B cell (primary cell): ENCODE measurements around the gene TJP3. TPM values are rescaled to one million over a fixed set of nuclear protein-coding genes. Genes with fewer than 3 reads are reported as not detected.

ENCODE experiments used
- ATAC-seq: fragments of 200-7000 bp; cut with Tn5 transposase; one replicate; pipeline ENCODE4 v1.10.0; 2021; ENCODE audit warnings: low read depth, mild to moderate bottlenecking, moderate number of reproducible peaks, moderate library complexity
- CTCF ChIA-PET: fragments of 350-600 bp; sonication (Branson Sonifier 250); formaldehyde crosslinking; loops from one replicate; lab custom pipeline; 2021; ENCODE audit warnings: antibody characterized with exemption, inconsistent platforms; lab: Charles Lee
- POLR2A ChIA-PET: fragments of 350-600 bp; sonication (Branson Sonifier 250); formaldehyde crosslinking; loops from one replicate; lab custom pipeline; 2021; ENCODE audit warnings: antibody characterized with exemption; lab: Charles Lee
- DNase-seq: peaks from one replicate; pipeline ENCODE4 v3.0.0; 2013
- H2AFZ ChIP-seq: 2 replicates; pipeline ENCODE4 v1.6.1; 2012; ENCODE audit warnings: mild to moderate bottlenecking, low read depth, low read length; ENCODE audit not compliant: insufficient read depth, poor library complexity, severe bottlenecking
- H3K27ac ChIP-seq, 2 donors: 1 replicate in 1 of 2; 2 replicates in 1 of 2; pipeline ENCODE4 v1.5.1; 2012 to 2013; ENCODE audit warnings: low read length in 2 of 2, mild to moderate bottlenecking in 2 of 2, moderate library complexity in 1 of 2
- H3K27me3 ChIP-seq, 4 experiments: fragments of 200-600 bp in 1 of 4; sonication (generic) in 1 of 4; replicated peaks in 1 of 4; 1 replicate in 2 of 4; 2 replicates in 2 of 4; pipeline versions ENCODE4 v1.6.1 to v1.7.0; 2013 to 2016; ENCODE audit warnings: low read length in 3 of 4, mild to moderate bottlenecking in 2 of 4, mixed read lengths in 1 of 4, moderate library complexity in 1 of 4; ENCODE audit not compliant: insufficient read depth in 4 of 4, control insufficient read depth in 3 of 4; ENCODE audit errors: control extremely low read depth in 1 of 4
- H3K36me3 ChIP-seq, 2 experiments: replicated peaks in 1 of 2; 1 replicate in 1 of 2; 2 replicates in 1 of 2; pipeline versions ENCODE4 v1.6.1 to v1.7.1; 2013; ENCODE audit warnings: low read length in 1 of 2; ENCODE audit not compliant: insufficient read depth in 2 of 2, control insufficient read depth in 1 of 2; ENCODE audit errors: control extremely low read depth in 1 of 2, extremely low read depth in 1 of 2
- H3K4me1 ChIP-seq, 2 donors: fragments of 200-600 bp in 1 of 2; sonication (generic) in 1 of 2; 1 replicate in 1 of 2; 2 replicates in 1 of 2; pipeline versions ENCODE4 v1.5.1 to v1.6.1; 2013 to 2017; ENCODE audit warnings: low read length in 2 of 2; ENCODE audit not compliant: control insufficient read depth in 2 of 2, insufficient read depth in 2 of 2
- H3K4me2 ChIP-seq: replicated peaks from 2 replicates; pipeline ENCODE3; 2012; ENCODE audit warnings: mild to moderate bottlenecking, low read depth, low read length; ENCODE audit not compliant: poor library complexity, severe bottlenecking
- H3K4me3 ChIP-seq, 5 experiments: fragments of 200-600 bp in 1 of 5; sonication (generic) in 1 of 5; 1 replicate in 3 of 5; 2 replicates in 2 of 5; pipeline versions ENCODE4 v1.5.1 to v1.7.0; 2011 to 2016; ENCODE audit warnings: low read length in 4 of 5, mild to moderate bottlenecking in 4 of 5, low read depth in 2 of 5, control low read depth in 1 of 5, moderate library complexity in 1 of 5; ENCODE audit not compliant: insufficient read depth in 1 of 5; ENCODE audit errors: control extremely low read depth in 1 of 5, extremely low read depth in 1 of 5
- H3K79me2 ChIP-seq: fragments of 200-600 bp; sonication (generic); one replicate; pipeline ENCODE4 v1.6.0; 2016; ENCODE audit warnings: low read length; ENCODE audit not compliant: control insufficient read depth, insufficient read depth
- H3K9ac ChIP-seq: fragments of 200-600 bp; sonication (generic); 2 replicates; pipeline ENCODE4 v1.6.1; 2017; ENCODE audit warnings: mild to moderate bottlenecking, low read length, moderate library complexity
- H3K9me3 ChIP-seq, 3 donors: one replicate each; pipeline versions ENCODE4 v1.6.1 to v1.7.1; 2013; ENCODE audit warnings: low read length in 2 of 3; ENCODE audit not compliant: control insufficient read depth in 2 of 3, insufficient read depth in 1 of 3; ENCODE audit errors: control extremely low read depth in 1 of 3
- H4K20me1 ChIP-seq: 2 replicates; pipeline ENCODE4 v1.6.0; 2012; ENCODE audit warnings: mild to moderate bottlenecking, low read length; ENCODE audit not compliant: insufficient read depth, control insufficient read depth, poor library complexity, severe bottlenecking
- H3K27ac Mint-ChIP-seq: one replicate; pipeline ENCODE4 v1.8.0; 2021; ENCODE audit warnings: mixed read lengths
- H3K27me3 Mint-ChIP-seq: one replicate; pipeline ENCODE4 v1.8.0; 2021; ENCODE audit warnings: mixed read lengths
- H3K4me1 Mint-ChIP-seq: one replicate; pipeline ENCODE4 v1.8.0; 2021; ENCODE audit warnings: mixed read lengths
- H3K4me3 Mint-ChIP-seq: one replicate; pipeline ENCODE4 v1.8.0; 2021; ENCODE audit warnings: mixed read lengths
- H3K9me3 Mint-ChIP-seq: one replicate; pipeline ENCODE4 v1.8.0; 2022; ENCODE audit warnings: mixed read lengths; ENCODE audit not compliant: insufficient read depth
- EZH2 ChIP-seq: IDR thresholded peaks from 2 replicates; pipeline ENCODE4 v1.6.1; 2012; ENCODE audit warnings: borderline replicate concordance, low read depth, mild to moderate bottlenecking, moderate library complexity, low read length; ENCODE audit not compliant: insufficient read depth, poor library complexity, severe bottlenecking
- WGBS: methylation state at CpG from one replicate; pipeline ENCODE4 v1.1.5; 2013; ENCODE audit warnings: missing lambda C conversion rate; ENCODE audit not compliant: insufficient coverage; 5-methylcytosine and 5-hydroxymethylcytosine counted together
- intact Hi-C: fragments of 100-400 bp; cut with micrococcal nuclease; formaldehyde crosslinking; loops from one replicate; pipeline ENCODE4 v1.10.0; 2022
- polyA plus RNA-seq: library from polyadenylated mRNA; depleted of rRNA; stranded (reverse); fragments of >200 nt; gene quantifications from 2 replicates; pipeline ENCODE4 v1.2.3, GENCODE V29; 2012
- total RNA-seq, 2 donors: library from RNA; stranded (reverse); fragments of 120-200 nt in 1 of 2; gene quantifications; 1 replicate in 1 of 2; 2 replicates in 1 of 2; pipeline versions ENCODE4 v1.2.3 to v1.2.4, GENCODE V29; 2013 to 2022
- TF ChIP-seq, protein P1 (sequence below): fragments of 200-600 bp; IDR thresholded peaks from one replicate; pipeline ENCODE4 v1.8.0; 2022; ENCODE audit warnings: antibody characterized with exemption, mild to moderate bottlenecking

The TJP3 gene
- total and polyA plus RNA-seq, 2 donors (not counting 1 experiment from before 2014, with no cell fraction given): 2.1 to 2.9 TPM

DNA sequence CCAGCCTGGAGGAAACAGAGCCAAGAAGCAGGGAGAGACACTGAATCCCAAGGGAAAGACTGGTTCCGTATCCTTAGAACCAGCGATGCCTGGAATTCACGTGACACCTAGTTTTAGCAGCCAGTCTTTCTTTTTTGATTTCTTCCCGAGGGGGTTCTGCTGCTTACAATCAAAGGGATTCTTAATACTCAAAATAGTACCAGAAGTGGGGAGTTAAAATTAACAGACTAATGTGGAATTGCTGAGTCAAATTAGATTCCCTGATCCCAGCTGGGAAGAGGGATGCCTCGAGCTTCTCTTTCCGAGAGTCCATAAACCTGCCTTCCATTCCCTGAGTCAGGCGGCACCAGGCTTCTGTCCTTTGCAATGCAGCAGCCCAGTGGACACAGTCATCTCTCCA lies 82.8 kb downstream of the TJP3 start:
- ChIA-PET POLR2A (no interaction called here), CTCF (interaction anchor here (1.1 kb wide), 1 partner anchor 27 kb away, joined by 3 read pairs; no protein-coding TSS in a partner anchor)
- no peak for ATAC-seq
- Histone ChIP-seq H4K20me1 (no peaks in the 10 kb centered on the region), H3K9me3 (peaks cover 0 to 21% (median 6%) of the 10 kb centered on the region in 3 donors), H3K27me3 (peaks cover 0 to 2% (median 0%) of the 10 kb centered on the region in 4 experiments), H3K4me2 (no peak overlapping the region), H3K79me2 (no peaks in the 10 kb centered on the region), H3K9ac (no peak overlapping the region), H3K36me3 (no peaks in the 10 kb centered on the region), H3K4me3 (no peak overlapping the region), H3K27ac (no peak overlapping the region), H2AFZ (no peak overlapping the region), H3K4me1 (no peaks in the 10 kb centered on the region)
- H3K9me3 Mint-ChIP-seq: no peaks in the 10 kb centered on the region
- DNase-seq: no peak
- no peak overlapping the region for H3K4me3 Mint-ChIP-seq
- intact Hi-C loops: no loop called here
- peaks cover 8% of the 10 kb centered on the region for H3K4me1 Mint-ChIP-seq
- no peak overlapping the region for H3K27ac Mint-ChIP-seq
- TF ChIP-seq, protein P1, sequence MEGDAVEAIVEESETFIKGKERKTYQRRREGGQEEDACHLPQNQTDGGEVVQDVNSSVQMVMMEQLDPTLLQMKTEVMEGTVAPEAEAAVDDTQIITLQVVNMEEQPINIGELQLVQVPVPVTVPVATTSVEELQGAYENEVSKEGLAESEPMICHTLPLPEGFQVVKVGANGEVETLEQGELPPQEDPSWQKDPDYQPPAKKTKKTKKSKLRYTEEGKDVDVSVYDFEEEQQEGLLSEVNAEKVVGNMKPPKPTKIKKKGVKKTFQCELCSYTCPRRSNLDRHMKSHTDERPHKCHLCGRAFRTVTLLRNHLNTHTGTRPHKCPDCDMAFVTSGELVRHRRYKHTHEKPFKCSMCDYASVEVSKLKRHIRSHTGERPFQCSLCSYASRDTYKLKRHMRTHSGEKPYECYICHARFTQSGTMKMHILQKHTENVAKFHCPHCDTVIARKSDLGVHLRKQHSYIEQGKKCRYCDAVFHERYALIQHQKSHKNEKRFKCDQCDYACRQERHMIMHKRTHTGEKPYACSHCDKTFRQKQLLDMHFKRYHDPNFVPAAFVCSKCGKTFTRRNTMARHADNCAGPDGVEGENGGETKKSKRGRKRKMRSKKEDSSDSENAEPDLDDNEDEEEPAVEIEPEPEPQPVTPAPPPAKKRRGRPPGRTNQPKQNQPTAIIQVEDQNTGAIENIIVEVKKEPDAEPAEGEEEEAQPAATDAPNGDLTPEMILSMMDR: no peak
- TF ChIP-seq EZH2: no peak
- 100% methylated on average over 3 of the region's 7 CpGs for WGBS
- H3K27me3 Mint-ChIP-seq: peaks cover 3% of the 10 kb centered on the region

DNA sequence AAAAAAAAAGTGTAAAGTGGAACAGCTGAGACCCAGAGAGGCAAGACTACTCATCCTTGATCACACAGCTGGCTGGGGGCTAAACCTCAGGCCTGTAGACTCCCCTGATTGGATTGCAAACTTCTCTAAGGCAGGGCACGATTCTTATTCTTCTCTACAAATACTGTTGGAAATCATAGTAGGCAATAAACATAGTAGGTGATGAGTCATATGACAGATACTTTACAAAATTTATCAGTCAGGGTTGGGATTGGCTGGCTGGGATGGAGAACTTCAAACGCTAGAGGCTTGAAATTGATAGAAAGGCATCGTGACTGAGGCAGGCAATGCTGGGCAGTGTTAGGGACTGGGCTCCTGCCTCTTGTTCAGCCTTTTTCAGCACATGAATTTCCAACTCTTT lies 83.9 kb downstream of the TJP3 start:
- TF ChIP-seq, protein P1: no peak
- no peak for TF ChIP-seq EZH2
- POLR2A ChIA-PET: no interaction called here
- intact Hi-C loops: no loop called here
- H3K4me3 Mint-ChIP-seq: no peak overlapping the region
- Histone ChIP-seq H3K4me3 (no peak overlapping the region), H3K36me3 (no peaks in the 10 kb centered on the region), H3K9me3 (peaks cover 1 to 25% (median 17%) of the 10 kb centered on the region in 3 donors), H3K27ac (no peak overlapping the region), H3K4me2 (no peak overlapping the region), H4K20me1 (no peaks in the 10 kb centered on the region), H3K27me3 (peaks cover 0 to 2% (median 0%) of the 10 kb centered on the region in 4 experiments), H3K79me2 (no peaks in the 10 kb centered on the region), H3K9ac (no peak overlapping the region), H2AFZ (no peak overlapping the region), H3K4me1 (no peaks in the 10 kb centered on the region)
- no peak overlapping the region for H3K27ac Mint-ChIP-seq
- CTCF ChIA-PET: no interaction called here
- peaks cover 2% of the 10 kb centered on the region for H3K9me3 Mint-ChIP-seq
- ATAC-seq (no peak), DNase-seq (no peak)
- WGBS: 100% methylated on average over 1 of the region's 3 CpGs
- peaks cover 3% of the 10 kb centered on the region for H3K27me3 Mint-ChIP-seq
- peaks cover 4% of the 10 kb centered on the region for H3K4me1 Mint-ChIP-seq
